SHP77 (cell line): Measurements from ENCODE around the gene RPP25L.
A peak's percentile ranks its signal among the peaks of the same experiment; 100 is the strongest.

Experiments used
- DNase-seq, 2 experiments: peaks; one replicate each; lab custom pipeline; 2025; lab: John Stamatoyannopoulos, UW

Gene RPP25L

DNA sequence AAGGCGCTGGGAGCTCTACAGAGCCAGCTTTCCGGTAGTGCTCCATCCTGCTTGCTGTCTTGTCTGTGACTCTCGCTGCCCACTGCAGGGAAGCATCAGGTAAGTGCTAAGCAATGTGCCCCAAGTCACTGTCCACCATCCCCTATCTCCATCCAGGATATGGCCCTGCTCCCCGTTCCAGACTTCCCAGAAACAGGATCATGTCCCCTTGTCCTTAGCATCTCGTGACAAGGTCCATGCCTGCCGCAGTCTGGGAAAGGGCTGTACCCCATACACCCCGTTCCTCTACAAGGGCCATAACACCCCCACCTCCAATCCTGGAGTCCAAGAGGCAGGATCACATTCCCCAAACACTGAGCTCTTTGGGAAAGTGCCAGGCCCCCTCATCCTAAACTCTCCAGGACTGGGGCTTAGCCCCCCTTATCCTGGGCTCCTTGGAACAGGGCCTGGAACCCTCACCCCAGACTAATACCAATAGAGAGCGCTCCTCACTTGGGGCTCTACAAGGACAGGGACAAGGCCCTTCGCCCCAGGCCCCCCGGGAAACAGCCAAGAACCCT lies 566 bp downstream of the RPP25L start:
- DNase-seq, result no peak

DNA sequence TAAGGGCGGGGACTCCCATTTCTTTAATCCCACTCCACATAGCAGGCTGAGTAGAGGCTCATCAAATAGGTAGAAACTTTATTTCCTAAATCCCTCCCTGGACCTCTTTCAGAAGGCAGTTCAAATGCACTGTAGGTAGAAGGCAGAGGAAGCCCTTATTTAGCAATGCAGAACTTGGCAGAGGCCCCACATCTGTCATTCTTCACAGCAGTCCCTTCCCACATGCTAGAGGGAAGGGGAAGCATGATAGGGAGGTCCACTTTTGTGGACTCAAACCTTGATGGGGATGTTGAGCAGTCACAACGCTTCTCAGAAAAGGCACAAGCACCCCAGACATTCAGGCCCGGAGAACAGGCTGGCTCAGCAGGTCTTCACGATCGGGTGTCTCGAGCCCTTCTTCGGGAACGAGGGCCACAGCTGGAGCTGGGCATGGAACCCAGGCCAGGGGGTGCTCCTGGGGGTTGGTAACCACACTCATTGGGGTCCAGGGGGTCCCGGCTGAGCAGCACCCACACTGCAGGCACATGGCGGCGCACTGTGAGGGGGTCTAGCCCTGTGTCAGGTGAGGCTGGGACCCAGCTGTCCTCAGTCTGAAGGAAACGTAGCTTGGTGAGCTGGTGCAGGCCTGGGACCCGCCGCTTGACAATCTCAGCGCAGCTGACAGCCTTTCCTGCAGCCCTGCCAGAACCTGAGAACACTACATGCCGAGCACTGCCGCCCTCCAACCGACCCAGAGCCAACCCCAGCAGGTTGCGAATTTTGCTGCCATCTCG lies 1.3 kb downstream of the RPP25L start:
- no peak for DNase-seq

DNA sequence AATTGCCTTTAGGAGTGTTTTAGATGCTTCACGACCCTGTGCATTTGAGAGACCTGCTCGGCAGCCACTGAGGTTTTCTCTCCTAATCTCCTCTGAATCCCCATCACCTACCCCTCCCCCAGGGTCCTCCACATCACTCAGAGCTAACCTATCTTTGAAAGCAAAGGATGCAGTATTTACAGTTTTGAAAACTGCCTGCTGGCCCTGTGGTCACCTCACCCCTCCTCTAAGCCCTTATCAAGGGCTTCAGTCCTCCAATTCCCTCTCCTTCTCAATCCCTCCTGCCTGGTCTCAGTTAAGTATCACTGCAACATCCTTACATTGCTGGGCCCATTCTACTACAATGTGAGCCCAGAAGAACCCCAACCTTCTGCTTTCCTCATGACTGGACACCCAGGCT lies 4.6 kb downstream of the RPP25L start:
- no peak for DNase-seq

DNA sequence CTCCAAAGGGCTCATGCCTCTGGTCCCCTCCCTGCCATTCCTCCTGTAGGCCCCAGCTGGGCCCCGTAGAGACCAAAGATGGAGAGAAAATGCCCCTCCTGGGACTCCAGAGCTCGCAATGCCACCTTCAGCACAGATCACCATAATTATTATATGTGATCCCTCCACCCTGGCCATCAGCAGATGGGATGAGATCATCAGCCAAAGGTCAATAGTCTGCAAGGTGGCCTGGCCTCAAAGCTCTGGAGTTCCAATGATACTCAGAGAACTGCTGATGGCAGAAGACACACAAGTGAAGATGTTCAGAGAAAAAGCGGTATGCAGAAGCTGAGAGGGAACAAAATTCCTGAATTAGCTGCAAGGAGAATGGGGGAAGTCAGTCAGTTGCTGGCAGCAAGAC lies 5.0 kb downstream of the RPP25L start:
- no peak for DNase-seq

DNA sequence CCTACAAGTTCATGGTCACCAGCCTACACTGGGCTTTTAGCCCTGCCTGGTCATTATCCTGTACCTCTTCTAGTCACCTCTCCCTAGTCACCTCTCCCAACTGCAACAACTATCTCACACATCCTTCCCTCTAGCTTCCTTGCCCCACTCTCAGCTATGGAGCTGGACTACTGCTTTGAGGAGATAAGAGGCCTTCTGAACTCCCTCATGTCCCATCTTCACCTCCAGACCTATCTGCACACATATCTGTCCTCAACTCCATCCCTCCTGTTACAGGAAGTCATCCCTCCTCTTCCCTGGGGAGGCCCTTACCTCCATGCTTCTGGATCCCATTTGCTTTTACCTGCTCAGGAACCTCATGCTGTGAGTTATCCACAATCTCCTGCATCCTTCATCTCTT lies 5.7 kb downstream of the RPP25L start:
- no peak for DNase-seq

GRCh38 chr9:34603610-34604231 lies 8.2 kb downstream of the RPP25L start:
- DNase-seq, result peak; percentile 30 to 47

DNA sequence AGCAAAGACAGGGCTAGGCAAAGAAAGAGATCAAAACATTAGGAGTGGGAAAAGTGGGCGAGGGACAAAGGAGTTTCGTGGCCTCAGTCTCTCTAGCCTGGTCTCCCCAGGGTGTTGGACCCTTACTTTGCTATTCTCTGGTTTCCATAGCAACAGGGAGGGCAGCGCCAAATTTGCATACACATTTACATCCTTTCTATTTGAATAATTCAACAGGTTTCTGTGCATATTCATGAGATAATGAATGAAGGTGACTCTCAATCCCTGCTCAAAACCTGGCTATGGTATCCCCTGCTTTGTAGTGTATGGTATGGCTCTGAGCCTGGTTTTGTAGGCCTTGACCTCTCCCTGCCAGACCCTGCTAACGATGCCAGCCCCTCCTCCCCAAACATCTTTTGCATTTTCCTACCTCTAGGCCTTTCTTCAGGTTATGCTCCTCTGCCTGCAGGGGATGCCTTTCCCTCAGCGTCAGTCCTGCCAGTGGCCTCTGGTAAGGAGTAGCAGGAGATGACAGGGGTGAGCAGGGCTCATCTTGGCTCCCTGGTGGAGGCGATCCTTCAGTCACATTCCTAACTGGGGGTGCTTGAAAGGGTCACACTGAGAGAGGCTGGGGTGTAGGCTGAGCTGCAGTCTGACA lies 9.8 kb downstream of the RPP25L start:
- no peak for DNase-seq

DNA sequence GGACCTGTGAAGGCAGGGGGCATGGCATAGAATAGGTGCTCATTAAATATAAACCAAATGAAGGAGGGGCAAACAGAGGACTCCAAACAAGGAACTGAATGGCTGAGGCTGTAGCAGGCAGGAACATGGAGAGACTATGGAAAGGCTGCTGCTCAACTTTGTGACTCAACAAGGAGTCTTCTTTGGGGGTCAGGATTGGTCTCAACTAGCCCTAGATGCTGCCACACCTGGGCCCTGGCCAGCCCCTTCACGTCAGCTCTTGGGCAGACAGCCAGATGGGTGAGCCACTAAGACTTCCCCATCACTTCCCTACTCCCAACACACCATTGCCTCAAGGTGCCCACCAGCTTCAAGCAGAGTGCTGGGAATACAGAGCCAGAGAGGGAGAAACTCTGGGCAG lies 11.0 kb downstream of the RPP25L start:
- no peak for DNase-seq

DNA sequence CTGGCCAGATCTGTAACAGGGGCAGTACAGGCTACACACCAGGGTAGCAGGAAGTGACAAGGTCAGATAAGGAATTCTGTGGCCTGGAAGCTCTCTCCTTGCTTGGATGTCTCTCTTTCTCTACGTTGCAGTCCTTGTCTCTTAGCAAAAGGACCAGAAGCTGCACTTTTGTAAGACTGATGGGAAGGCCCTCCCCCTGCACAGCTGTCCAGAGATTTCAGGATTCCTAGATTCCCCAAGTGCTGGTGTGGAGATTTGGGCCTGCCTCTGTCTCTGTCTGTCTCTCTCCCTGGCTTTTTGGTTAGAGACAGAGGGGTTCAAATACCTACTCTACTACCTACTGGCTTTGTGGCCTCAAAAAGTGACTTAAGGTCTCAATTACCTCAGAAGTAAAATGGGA lies 12.4 kb downstream of the RPP25L start:
- DNase-seq, result no peak

- no peak for DNase-seq
Observed at GRCh38 chr9:34594177-34594576, 17.7 kb downstream of the RPP25L start.

DNA sequence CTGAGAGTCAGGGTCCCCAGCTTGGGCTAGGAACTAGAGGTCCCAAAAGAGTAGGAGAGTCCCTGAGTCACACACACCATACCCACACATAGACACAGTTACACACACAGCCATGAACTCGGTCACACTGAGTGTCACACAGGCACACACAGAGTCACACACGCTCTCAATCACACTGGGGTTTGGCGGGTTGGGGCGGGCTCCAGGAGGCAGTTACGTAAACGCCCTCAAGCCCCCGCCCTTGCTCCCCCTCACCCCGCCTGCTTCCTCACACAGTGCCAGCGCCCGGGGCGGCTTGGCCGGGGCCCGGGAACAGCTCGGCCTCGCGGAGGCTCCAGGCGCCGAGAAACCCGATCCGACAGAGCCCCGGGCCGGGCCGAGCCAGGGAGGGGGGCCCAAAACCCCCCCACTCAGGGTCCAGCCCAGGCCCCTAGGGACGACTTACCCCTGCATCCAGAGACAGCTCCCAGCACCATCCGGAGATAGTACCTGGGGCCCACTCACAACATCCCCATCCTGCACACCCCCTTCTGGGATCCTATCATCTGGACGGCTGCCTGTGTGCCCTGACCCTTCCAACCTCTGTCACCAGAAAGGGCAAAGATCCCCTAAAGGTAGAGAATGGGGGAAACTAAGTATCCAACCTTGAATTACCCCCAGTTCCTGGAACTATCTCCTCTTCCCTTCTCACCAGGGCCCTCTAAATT lies 18.8 kb downstream of the RPP25L start:
- DNase-seq, result no peak

DNA sequence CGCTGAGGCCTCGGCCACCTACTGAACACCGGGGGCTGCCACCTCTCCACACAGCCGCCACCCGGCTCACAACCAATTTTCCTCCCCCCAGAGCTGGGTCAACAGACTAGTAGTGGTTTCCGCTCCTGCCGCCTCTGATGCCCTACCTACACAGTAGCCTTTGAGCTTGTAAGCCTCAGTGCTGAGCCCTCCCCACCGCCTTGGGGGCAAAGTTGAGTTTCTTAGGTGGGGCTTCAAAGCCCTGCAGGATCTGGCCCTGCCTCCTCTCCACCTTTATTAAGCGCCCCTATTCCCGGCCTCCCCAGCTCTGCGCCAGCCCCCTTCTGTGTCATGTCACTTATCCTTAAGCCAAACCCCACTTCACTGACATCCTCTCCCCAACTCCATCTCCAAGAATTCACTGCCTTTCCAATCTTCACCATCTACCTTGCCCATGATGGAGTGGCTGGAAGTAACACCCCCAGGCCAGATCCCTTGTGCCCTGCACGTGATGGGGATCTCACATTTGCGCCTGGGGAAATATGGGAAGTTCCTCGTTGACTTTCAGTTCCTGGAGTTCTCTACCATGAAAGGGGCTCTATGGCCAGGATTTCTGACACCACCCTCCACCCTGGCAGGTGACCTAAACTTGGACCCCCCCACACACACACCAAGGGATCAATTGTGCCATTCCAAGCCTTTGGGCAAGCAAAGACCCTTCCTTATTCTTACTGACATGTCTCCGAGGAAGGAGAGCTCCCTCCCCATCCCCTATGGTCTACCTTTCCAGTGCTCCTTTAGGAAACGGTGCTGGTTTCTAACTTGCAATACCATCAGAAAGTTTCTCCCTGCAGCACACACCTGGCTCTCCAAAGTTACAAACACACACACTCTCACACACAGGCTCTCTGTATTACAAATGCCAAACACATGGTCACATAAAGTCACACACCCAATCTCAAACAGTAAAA lies 19.7 kb downstream of the RPP25L start:
- DNase-seq, result no peak

DNA sequence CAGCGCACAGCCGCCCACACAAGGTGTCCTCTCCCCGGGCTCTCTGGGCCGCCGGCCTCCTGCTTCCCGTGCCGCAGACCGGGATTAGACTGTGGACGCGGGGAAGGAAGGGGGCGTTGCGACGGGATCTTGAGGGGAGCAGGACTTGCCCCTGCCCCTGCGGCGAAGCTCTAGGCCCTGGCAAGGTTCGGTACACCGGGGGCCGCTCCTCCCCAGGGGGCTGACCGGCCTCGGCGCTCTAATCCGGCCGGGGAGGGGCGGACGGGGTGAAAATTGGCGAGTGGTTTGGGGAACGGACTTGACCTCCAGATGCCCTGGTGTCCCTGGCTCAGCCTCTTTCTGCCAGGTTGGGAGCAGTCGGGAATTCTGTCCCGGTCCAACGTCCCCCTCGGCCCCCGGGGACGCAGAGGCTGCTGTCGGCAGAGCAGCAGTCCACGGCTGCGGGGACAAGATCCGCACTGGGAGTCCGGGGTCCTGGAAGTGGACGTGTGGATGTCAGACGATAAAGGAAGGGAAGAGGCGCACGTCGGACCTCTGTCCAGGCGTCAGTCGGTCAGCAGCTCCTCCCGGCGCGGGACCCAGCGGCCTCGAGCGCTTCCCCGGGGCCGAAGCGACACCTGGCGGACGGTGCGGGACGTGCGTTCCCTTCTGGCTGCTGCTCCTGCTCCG lies 20.5 kb downstream of the RPP25L start:
- peak in 1 of 2 experiments; percentile 49 for DNase-seq

GRCh38 chr9:34590381-34591247 lies 21.3 kb downstream of the RPP25L start:
- DNase-seq, result no peak

DNA sequence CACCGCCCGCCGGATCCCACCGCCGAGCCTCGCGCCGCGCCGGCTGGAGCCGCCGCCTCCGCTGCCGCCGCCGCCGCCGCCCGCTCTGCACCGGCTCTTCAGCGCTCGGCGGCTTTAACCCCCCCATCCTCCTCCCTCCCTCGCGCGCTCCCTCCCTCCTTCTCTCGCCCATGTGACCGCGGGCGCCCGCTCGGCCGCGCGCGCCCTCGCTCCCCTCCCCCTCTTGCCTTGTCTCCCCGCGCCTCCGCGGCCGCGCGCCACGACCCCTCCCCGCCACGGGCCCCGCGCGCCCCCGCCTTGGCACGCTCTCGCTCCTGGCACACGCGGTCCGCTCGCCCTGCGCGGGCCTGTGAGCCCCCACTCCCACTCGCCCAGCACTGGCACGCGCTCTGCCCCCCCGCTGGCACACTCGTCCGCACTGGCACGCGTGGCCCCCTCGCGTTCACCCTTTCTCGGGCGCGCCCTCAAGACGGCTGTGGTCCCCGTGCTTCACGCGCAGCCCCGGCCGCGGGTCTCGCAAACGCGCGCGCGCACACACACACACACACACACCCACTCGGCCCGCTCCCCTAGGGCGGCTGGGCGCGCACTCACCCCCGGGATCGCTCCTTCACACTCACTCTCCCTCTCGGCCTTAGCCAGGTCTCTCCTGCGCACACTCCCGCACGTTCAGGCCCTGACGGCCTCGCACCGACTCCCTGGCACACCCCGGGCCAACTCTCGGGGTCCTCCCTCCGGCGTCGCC lies 22.1 kb downstream of the RPP25L start, which contains the start of gene CNTFR:
Gene CNTFR (minus strand): TSS at position 89 of the 745 bp plus-strand sequence. CDS start 20,743 bp downstream, outside the sequence.
- no peak for DNase-seq

GRCh38 chr9:34588671-34589635 lies 22.9 kb downstream of the RPP25L start:
- DNase-seq, result no peak

- DNase-seq, result no peak
Observed at GRCh38 chr9:34587271-34587670, 24.6 kb downstream of the RPP25L start.
